Transverse colon (tissue), 4 donors: ENCODE data around the gene ZBTB7A.

Experiments
- CTCF ChIP-seq, 5 experiments: fragments of 200-600 bp in 3 of 5; fragments of 450-650 bp in 2 of 5; sonication (generic) in 3 of 5; IDR thresholded peaks; 1 replicate in 2 of 5; 2 replicates in 3 of 5; pipeline ENCODE4 v1.5.1; 2016 to 2017; ENCODE audit warnings: antibody characterized with exemption in 5 of 5, inconsistent platforms in 3 of 5, mild to moderate bottlenecking in 2 of 5, moderate library complexity in 1 of 5
- POLR2A ChIP-seq: fragments of 450-650 bp; IDR thresholded peaks from one replicate; pipeline ENCODE4 v1.6.1; 2016; ENCODE audit warnings: antibody characterized with exemption, mild to moderate bottlenecking, moderate library complexity
- POLR2AphosphoS5 ChIP-seq, 3 donors: sonication (generic); formaldehyde crosslinking; IDR thresholded peaks; one replicate each; pipeline ENCODE4 v1.6.1; 2016; ENCODE audit warnings: antibody characterized with exemption in 3 of 3

- TF ChIP-seq CTCF (IDR thresholded peaks at IDR 0.05) (no peak), POLR2A (no peak), POLR2AphosphoS5 (IDR thresholded peaks at IDR 0.05) (no peak)
Observed at GRCh38 chr19:4055209-4055552, 11.5 kb downstream of the ZBTB7A start.
